Measurements from ENCODE around the gene PPARA. TPM values are rescaled to one million over a fixed set of nuclear protein-coding genes. Genes with fewer than 3 reads are reported as not detected.

Gene PPARA
- total RNA-seq, 1 experiment from 2014 or later = 10.7 TPM

DNA sequence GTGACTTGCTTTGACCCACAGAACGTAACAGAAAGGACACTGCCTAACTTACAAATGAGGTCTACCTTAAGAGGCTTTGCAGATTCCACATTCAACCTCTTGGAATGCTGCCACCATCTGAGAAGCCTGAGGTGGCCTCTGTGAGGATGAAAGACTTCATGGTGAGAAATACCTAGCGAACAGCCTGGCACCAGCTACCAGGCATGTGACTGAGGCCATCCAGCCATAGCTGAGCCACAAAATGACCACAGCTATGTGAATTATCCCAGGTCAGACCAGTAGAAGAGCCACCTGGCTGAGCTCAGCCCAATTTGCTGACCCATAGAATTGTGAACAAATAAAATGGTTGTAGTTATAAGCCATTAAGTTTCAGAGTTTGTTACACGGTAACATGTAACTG lies 37.5 kb downstream of the PPARA start:
- Histone ChIP-seq H3K27me3 (ENCODE audit: control insufficient read depth, insufficient read depth, low read length) (no peaks in the 10 kb centered on the region), H3K27ac (ENCODE audit: low read length) (no peak overlapping the region), H3K4me3 (ENCODE audit: low read depth in 2 of 2, low read length in 2 of 2) (no peak overlapping the region), H3K36me3 (ENCODE audit: control insufficient read depth, insufficient read depth, low read length) (no peaks in the 10 kb centered on the region), H3K9me3 (ENCODE audit: control insufficient read depth, insufficient read depth, low read depth, low read length) (no peaks in the 10 kb centered on the region), H3K4me1 (ENCODE audit: control insufficient read depth, insufficient read depth, low read length) (no peaks in the 10 kb centered on the region)
- TF ChIP-seq TCF7L2 (IDR thresholded peaks at IDR 0.05; ENCODE audit: low read depth, low read length) (no peak), POLR2AphosphoS5 (IDR thresholded peaks at IDR 0.05; ENCODE audit: low read depth, low read length) (no peak), SIN3A (IDR thresholded peaks at IDR 0.05; ENCODE audit: borderline replicate concordance, insufficient read depth, low read depth, low read length) (no peak)
- TF ChIP-seq, protein P1, sequence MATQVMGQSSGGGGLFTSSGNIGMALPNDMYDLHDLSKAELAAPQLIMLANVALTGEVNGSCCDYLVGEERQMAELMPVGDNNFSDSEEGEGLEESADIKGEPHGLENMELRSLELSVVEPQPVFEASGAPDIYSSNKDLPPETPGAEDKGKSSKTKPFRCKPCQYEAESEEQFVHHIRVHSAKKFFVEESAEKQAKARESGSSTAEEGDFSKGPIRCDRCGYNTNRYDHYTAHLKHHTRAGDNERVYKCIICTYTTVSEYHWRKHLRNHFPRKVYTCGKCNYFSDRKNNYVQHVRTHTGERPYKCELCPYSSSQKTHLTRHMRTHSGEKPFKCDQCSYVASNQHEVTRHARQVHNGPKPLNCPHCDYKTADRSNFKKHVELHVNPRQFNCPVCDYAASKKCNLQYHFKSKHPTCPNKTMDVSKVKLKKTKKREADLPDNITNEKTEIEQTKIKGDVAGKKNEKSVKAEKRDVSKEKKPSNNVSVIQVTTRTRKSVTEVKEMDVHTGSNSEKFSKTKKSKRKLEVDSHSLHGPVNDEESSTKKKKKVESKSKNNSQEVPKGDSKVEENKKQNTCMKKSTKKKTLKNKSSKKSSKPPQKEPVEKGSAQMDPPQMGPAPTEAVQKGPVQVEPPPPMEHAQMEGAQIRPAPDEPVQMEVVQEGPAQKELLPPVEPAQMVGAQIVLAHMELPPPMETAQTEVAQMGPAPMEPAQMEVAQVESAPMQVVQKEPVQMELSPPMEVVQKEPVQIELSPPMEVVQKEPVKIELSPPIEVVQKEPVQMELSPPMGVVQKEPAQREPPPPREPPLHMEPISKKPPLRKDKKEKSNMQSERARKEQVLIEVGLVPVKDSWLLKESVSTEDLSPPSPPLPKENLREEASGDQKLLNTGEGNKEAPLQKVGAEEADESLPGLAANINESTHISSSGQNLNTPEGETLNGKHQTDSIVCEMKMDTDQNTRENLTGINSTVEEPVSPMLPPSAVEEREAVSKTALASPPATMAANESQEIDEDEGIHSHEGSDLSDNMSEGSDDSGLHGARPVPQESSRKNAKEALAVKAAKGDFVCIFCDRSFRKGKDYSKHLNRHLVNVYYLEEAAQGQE (IDR thresholded peaks at IDR 0.05; ENCODE audit: insufficient read depth in 1 of 2, low read depth in 2 of 2, low read length in 1 of 2) = no peak
- TF ChIP-seq, protein P2, sequence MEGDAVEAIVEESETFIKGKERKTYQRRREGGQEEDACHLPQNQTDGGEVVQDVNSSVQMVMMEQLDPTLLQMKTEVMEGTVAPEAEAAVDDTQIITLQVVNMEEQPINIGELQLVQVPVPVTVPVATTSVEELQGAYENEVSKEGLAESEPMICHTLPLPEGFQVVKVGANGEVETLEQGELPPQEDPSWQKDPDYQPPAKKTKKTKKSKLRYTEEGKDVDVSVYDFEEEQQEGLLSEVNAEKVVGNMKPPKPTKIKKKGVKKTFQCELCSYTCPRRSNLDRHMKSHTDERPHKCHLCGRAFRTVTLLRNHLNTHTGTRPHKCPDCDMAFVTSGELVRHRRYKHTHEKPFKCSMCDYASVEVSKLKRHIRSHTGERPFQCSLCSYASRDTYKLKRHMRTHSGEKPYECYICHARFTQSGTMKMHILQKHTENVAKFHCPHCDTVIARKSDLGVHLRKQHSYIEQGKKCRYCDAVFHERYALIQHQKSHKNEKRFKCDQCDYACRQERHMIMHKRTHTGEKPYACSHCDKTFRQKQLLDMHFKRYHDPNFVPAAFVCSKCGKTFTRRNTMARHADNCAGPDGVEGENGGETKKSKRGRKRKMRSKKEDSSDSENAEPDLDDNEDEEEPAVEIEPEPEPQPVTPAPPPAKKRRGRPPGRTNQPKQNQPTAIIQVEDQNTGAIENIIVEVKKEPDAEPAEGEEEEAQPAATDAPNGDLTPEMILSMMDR (IDR thresholded peaks at IDR 0.05) = no peak
- POLR2A ChIA-PET = no interaction called here
- no TSS peak for BruUV-seq (replicated peaks)
- CTCF ChIA-PET = no interaction called here
- ATAC-seq = no peak
- in situ Hi-C loops (cut with HindIII; ENCODE audit: low pct_unique_long_range_greater_than_20kb, low sequenced_read_pairs) = no loop called here
- intact Hi-C loops (cut with micrococcal nuclease; ENCODE audit: unreplicated experiment) = no loop called here
- no peak for DNase-seq (ENCODE audit: low read depth, low spot score)

DNA sequence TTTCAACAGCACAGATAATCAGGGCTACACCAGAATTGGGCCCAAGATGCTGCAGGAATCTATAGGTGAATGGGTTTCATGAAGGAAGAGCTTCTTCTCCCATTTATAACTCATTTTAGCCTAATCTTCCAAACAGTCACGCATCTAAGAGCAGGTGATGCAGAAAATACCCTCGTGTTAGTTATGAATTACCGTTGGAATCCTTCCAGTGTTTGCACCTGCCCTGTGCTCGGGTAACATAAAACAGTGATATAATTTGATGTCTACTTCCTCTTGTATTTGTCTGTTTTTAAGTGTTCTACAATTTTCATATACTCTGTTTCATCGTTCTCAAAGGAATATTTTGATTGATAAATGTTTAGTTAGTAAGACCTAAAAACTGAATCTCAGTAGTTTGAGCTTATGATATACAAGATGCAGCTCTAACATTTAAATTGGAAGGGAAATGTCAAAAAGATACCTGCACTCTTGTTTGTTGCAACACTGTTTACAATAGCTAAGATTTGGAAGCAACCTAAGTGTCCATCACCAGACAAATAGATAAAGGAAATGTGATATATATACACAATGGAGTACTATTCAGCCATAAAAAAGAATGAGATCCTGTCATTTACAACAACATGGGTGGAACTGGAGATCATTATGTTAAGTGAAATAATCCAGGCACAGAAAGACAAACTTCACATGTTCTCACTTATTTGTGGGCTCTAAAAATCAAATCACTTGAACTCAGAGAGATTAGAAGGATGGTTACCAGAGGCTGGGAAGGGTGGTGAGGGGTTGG lies 42.1 kb downstream of the PPARA start:
- TF ChIP-seq, protein P2 (IDR thresholded peaks at IDR 0.05) = no peak
- TF ChIP-seq TCF7L2 (IDR thresholded peaks at IDR 0.05; ENCODE audit: low read depth, low read length) (no peak), SIN3A (IDR thresholded peaks at IDR 0.05; ENCODE audit: borderline replicate concordance, insufficient read depth, low read depth, low read length) (no peak), POLR2AphosphoS5 (IDR thresholded peaks at IDR 0.05; ENCODE audit: low read depth, low read length) (no peak)
- TF ChIP-seq, protein P1 (IDR thresholded peaks at IDR 0.05; ENCODE audit: insufficient read depth in 1 of 2, low read depth in 2 of 2, low read length in 1 of 2) = no peak
- CTCF ChIA-PET = no interaction called here
- in situ Hi-C loops (cut with HindIII; ENCODE audit: low pct_unique_long_range_greater_than_20kb, low sequenced_read_pairs) = no loop called here

More for the DNA sequence above, 42.1 kb downstream of the PPARA start:
- POLR2A ChIA-PET = no interaction called here
- intact Hi-C loops (cut with micrococcal nuclease; ENCODE audit: unreplicated experiment) = no loop called here
- DNase-seq (ENCODE audit: low read depth, low spot score) = no peak
- no peaks in the 10 kb centered on the region for H3K4me1 ChIP-seq (ENCODE audit: control insufficient read depth, insufficient read depth, low read length)
- no peak overlapping the region for H3K27ac ChIP-seq (ENCODE audit: low read length)
- ATAC-seq = no peak
- H3K36me3 ChIP-seq (ENCODE audit: control insufficient read depth, insufficient read depth, low read length) = no peaks in the 10 kb centered on the region
- H3K4me3 ChIP-seq (ENCODE audit: low read depth in 2 of 2, low read length in 2 of 2) = no peak overlapping the region
- H3K27me3 ChIP-seq (ENCODE audit: control insufficient read depth, insufficient read depth, low read length) = no peaks in the 10 kb centered on the region
- BruUV-seq (replicated peaks) = no TSS peak
- no peaks in the 10 kb centered on the region for H3K9me3 ChIP-seq (ENCODE audit: control insufficient read depth, insufficient read depth, low read depth, low read length)

Data from Panc1 (cell line).